HG02943 (cell line): Measurements from ENCODE around the gene MORN4.

Experiments
- ATAC-seq: cut with Tn5 transposase; IDR thresholded peaks from one replicate; pipeline ENCODE4 v1.9.1; 2021; ENCODE audit warnings: mild to moderate bottlenecking, low read depth, moderate library complexity; ENCODE audit not compliant: unreplicated experiment

Gene MORN4

GRCh38 chr10:97599272-97599619 lies 34.1 kb downstream of the MORN4 start:
- ATAC-seq: no peak

DNA sequence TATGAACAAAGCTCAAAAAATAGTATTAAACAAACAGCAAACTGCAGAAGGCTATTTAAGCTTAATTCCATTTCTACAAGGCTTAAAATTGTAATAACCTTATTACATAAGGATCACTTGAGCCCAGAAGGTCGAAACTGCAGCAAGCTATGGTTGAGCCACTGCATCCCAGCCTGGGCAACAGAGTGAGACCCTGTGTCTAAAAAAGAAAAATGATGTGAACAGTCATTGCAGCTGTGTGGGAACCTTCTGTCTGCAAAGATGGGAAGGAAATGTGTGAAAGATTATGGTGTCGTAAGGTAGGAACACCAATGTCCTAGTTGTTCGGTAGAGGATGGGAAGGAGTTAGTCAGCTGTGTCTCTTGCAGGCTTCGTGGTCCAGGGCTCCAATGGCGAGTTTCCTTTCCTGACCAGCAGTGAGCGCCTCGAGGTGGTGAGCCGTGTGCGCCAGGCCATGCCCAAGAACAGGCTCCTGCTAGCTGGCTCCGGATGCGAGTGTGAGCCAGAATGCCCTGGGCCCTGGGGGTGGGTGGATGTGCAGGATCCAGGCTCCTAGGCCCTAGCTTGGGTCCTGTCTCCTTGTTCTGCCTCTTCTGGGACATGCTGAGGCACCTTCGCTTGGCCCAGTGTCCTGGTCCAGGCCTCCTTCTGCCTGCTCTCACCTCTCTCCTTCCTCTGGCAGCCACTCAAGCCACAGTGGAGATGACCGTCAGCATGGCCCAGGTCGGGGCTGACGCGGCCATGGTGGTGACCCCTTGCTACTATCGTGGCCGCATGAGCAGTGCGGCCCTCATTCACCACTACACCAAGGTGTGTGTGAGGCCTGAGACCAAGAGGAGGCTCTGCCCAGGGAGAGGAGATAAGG lies 34.7 kb downstream of the MORN4 start:
- no peak for ATAC-seq

DNA sequence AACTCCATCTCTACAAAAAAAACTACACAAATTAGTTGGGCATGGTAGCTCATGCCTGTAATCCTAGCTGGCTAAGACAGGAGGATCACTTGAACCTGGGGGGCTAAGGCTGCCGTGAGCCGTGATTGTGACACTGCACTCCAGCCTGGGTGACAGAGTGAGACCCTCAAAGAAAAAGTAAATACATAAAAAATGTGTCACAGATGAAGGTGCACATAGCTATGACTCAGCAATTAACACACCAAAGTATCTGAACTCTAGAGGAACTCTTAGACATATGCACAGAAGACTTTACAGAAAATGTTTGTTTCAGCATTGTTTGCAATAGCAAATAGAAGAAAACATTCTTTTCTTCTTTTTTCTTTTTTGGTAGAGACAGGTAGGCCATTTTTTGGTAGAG lies 35.5 kb downstream of the MORN4 start:
- ATAC-seq: no peak

DNA sequence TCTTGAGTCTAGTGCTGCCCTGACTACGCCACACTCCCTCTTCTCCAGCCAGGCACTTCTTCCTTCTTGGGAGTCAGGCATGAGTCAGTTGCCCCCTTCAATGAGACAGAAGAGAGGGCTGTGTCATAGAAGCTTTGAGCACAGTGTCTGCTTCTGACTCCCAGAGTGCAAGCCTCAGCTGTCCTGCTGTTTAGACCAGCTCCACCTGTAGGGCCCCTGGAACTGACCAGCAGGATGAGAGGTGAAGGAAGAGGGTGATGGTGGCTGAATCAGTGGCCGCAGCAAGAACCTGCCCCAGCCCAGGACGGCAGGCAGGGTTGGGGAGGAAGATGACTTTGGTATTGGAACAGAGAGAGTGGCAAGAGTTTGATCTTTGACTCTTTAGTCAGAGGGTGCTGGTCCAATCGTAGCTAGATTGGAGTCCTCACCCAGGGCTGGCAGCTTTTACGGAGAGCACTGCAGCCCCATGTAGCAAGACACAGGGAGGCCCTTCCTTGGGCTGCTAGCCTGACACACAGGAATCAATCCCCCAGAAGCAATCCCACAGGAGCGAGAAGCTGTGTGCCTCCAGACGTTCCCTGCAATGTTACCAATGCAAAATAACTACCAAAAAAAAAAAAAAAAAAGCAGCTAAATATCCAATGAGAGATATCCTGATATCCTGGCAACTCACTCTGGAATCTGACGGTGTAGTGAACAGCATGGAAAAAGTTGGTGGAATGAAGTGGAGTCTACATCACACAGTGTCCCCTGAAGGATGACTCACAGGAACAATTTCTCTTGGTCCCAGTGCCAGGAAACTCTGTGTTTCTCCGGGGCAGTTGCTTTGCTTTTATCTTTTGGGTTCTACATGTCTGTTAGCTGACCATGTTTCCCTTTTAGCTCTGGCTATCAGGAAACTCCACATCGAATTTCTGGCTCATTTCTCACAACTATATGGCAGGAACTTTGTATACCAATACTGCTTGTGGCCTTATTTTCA lies 36.9 kb downstream of the MORN4 start:
- ATAC-seq: no peak

- no peak for ATAC-seq
These were observed 39.9 kb downstream of the MORN4 start for GRCh38 chr10:97593421-97593820.

DNA sequence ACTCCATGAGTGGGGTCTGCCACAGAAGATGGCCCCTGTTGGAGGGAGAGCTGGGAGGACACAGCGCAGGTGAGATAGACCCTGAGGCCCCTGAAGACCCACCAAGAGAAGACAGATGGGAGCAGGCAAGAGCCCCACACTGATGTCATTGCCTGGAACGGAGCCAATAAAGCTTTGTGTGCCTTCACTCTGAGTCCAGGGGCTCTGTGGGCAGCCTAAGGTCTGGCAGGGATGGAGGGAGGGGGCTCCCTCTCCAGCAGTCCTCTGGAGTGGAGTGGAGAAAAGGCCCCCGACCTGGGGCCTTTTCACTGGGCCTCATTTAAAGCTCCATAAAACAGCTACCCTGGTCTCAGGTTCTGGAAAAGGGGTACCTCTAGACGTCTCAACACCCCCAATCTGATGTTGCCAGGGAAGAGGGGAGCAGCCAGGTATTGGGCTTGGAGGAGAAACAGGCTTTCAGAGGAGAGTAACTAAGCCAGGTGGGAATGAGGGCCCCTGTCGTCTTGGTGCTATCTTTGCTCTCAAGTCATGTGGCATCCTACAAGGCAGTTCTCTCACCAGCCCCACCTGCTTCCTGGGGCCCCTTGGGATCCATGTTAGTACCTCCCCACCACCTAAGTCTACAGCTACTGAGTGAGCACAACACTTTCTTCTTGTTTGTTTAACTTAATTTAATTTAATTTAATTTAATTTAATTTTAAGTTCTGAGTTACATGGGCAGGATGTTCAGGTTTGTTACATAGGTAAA lies 42.4 kb downstream of the MORN4 start:
- no peak for ATAC-seq

DNA sequence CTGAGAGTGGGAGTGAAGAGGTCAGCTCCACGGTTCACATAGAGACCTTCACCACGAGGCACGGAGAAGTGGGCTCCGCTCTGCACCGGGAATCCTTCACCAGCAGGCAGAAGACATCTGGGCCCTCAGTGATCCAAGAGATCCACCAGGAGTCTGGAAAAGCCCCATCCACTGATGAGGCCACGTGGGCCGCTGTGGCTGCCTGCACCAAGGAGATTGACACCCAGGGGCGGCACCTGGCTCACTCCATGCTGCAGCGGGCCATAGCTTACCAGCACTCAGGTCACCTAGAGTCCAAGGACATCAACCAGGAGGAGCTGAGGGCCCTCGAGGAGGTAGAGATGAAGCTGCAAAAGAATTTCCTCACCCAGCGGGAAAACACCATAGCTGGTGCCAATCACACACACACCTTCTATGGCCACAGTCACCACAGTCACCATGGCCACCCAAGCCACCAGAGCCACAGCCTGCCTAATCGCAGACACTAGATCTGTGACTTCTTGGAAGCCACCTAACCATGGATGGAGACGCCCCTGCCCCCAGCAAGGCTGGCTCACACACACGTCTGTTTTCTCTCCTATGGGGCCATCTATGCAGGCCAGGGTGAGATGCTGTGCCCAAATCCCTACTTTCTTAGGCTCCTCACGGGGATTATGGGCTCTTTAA lies 43.1 kb downstream of the MORN4 start:
- no peak for ATAC-seq

GRCh38 chr10:97589479-97589878 lies 43.8 kb downstream of the MORN4 start, which contains the start of gene C10orf62:
Gene C10orf62, plus strand, starts transcription at chr10:97589721. Its CDS starts 177 bp downstream, at chr10:97589898.
- ATAC-seq: no peak

DNA sequence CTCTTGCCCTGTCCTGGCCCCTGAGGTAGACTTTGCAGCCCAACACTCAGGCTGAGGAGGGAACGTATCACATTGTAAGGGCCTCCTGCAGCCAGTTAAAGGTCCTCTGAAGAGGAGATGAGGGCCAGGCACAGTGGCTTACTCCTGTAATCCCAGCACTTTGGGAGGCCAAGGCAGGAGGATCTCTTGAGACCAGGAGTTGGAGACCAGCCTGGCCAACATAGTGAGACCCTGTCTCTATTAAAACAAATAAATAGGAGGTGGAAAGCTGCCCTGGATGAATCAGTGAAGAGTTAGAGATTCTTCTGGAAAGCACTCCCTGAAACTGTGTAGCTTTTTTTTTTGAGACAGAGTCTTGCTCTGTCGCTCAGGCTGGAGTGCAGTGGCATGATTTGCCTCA lies 46.1 kb downstream of the MORN4 start:
- ATAC-seq: no peak

DNA sequence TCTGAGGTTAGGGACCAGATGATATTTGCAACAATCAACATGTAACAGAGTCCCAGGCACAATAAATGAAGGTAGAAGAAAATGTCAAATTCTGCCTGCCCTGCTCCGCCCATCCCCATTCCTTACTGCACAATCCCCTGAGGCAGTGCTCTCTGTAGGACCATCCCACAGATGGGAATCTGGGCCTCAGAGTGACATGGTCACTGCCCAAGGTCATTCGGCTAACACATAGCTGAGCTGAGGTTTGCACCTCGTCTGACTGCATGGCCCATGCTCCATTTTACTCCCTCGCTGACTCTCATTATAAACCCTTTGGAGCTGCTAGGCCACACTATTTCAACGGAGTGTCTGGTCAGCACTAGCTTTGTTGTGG lies 47.9 kb downstream of the MORN4 start:
- no peak for ATAC-seq

GRCh38 chr10:97584798-97585438 lies 48.4 kb downstream of the MORN4 start:
- ATAC-seq: no peak

- peak; percentile 73 for ATAC-seq
These were observed 49.1 kb downstream of the MORN4 start, which contains the start of gene HOGA1 for GRCh38 chr10:97584060-97584797. Gene HOGA1, plus strand, starts transcription at chr10:97584389. Its CDS starts 315 bp downstream, at chr10:97584704.

GRCh38 chr10:97583476-97583875 lies 49.8 kb downstream of the MORN4 start:
- no peak for ATAC-seq

DNA sequence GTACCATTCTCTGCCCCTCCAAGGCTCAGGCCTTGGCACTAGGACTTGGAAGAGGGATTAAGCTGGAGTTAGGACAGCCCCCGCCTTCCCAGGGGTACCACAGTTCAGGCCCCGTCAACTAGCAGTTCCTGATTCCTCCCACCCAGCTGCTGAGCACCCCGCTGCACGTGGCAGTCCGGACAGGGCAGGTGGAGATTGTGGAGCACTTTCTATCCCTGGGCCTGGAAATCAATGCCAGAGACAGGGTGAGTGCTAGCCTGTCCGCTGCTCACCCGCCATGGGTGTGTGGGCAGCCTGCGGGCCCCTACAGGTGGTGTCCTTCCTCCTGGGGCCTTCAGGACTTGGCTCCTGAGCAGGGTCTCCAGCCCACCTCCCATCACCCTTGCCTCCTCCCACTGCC lies 51.1 kb downstream of the MORN4 start:
- no peak for ATAC-seq

- ATAC-seq: no peak
These were observed 52.6 kb downstream of the MORN4 start for GRCh38 chr10:97580421-97581367.

DNA sequence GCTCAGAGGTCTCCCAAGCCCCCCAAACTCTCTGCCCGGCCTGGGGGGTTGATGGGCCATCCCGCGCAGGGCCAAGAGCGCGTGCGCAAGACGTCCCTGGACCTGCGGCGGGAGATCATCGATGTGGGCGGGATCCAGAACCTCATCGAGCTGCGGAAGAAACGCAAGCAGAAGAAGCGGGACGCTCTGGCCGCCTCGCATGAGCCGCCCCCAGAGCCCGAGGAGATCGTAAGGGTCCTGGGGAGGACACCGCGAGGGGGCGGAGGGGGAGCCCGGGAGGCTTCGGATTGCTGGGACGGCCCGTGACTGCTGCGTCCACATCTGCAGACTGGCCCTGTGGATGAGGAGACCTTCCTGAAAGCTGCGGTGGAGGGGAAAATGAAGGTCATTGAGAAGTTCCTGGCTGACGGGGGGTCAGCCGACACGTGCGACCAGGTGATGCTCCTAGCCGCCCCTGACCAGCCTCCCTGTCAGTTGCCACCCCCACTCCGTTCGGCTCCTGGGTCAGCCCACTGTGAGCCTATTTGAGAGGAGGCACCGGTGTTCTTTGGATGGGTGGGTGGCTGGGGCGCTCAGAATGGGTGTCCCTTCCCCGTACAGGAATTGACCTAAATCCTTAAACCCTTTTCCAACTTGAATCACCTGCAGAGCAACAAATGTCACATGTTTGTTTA lies 55.0 kb downstream of the MORN4 start:
- ATAC-seq: no peak

DNA sequence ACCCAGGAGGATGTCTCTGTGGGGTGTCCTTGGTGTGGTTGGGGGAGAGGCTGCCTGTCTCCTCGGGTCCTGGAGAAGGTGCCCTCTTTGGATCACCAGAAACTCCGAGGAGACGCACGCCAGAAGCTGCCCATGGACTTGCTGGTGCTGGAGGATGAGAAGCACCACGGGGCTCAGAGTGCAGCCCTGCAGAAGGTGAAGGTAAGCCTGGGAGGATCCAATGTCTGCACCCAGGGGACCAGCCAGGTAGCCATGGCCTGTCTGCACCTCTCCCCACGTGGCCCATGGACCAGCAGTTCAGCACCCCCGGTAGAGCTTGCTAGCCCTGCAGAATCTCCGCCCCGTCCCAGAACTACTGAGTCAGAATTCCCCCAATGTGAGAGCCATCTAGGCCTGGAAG lies 55.6 kb downstream of the MORN4 start:
- ATAC-seq: no peak
